ENCODE measurements around the gene PCDHB7. TPM values are rescaled to one million over a fixed set of nuclear protein-coding genes. Genes with fewer than 3 reads are reported as not detected.
A peak's percentile ranks its signal among the peaks of the same experiment; 100 is the strongest.
"Not testable (repeated sequence)": the region's sequence is repeated elsewhere in the genome, so short reads cannot be mapped to it uniquely, and the experiment has no call there.

Gene PCDHB7
- total RNA-seq, 1 donor from 2014 or later = 1.8 TPM

DNA sequence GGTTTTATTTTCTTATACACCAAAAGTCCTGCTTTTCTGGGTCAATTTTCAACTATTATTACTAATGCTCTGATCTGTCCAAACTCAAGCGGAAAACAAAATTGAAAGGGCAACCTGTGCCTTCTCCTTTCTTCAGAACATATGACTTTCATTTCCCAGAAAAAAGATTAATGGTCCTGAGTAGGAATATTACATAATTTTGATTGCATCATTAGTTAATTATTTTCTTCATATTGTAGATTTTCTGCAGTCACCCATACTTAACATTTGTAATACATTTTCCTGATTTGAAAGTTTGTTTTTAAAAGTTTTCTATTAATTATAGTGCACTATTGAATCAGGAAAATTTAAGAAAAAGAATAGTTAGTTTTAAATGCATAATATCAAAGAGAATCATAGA, 3.5 kb downstream of the PCDHB7 start:
- no peak overlapping the region for H3K27ac Mint-ChIP-seq
- no peak for DNase-seq (ENCODE audit: low spot score in 2 of 2, unreplicated experiment in 2 of 2)
- H3K27me3 Mint-ChIP-seq (ENCODE audit: low read depth) = no peaks in the 10 kb centered on the region
- no peak overlapping the region for H3K4me3 Mint-ChIP-seq
- no peaks in the 10 kb centered on the region for H3K4me1 Mint-ChIP-seq
- peaks cover 28% of the 10 kb centered on the region for H3K9me3 Mint-ChIP-seq
- peaks cover 10% of the 10 kb centered on the region for H3K36me3 Mint-ChIP-seq
- TF ChIP-seq, protein P1, sequence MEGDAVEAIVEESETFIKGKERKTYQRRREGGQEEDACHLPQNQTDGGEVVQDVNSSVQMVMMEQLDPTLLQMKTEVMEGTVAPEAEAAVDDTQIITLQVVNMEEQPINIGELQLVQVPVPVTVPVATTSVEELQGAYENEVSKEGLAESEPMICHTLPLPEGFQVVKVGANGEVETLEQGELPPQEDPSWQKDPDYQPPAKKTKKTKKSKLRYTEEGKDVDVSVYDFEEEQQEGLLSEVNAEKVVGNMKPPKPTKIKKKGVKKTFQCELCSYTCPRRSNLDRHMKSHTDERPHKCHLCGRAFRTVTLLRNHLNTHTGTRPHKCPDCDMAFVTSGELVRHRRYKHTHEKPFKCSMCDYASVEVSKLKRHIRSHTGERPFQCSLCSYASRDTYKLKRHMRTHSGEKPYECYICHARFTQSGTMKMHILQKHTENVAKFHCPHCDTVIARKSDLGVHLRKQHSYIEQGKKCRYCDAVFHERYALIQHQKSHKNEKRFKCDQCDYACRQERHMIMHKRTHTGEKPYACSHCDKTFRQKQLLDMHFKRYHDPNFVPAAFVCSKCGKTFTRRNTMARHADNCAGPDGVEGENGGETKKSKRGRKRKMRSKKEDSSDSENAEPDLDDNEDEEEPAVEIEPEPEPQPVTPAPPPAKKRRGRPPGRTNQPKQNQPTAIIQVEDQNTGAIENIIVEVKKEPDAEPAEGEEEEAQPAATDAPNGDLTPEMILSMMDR (IDR thresholded peaks at IDR 0.05; ENCODE audit: unreplicated experiment) = no peak

DNA sequence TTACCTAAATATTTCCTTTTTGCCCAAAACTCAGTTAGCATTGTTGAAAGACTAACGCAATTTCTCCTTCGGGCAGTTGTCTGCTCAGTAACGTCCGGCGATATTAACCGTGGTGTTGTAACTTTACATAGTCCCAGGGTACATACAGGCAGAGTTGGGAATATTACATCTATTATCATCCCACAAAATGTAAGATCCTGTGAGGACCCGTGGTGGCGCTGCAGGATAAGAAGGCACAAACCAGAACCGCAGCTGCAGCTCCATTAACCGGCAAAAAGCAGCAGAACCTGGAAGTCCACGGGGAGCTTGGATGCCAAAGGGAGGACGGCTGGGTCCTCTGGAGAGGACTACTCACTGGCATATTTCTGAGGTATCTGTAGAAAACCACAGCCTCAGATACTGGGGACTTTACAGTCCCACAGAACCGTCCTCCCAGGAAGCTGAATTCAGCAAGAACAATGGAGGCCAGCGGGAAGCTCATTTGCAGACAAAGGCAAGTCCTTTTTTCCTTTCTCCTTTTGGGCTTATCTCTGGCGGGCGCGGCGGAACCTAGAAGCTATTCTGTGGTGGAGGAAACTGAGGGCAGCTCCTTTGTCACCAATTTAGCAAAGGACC, 5.2 kb downstream of the PCDHB7 start, which contains the start of gene PCDHB8:
Gene PCDHB8 (plus strand): TSS at position 214 of the 615 bp plus-strand sequence. CDS start 245 bp downstream, at position 459.
- peaks cover 31% of the 10 kb centered on the region for H3K9me3 Mint-ChIP-seq
- not testable (repeated sequence) for H3K27ac Mint-ChIP-seq; DNase-seq (ENCODE audit: low spot score in 2 of 2, unreplicated experiment in 2 of 2); H3K4me3 Mint-ChIP-seq; H3K4me1 Mint-ChIP-seq; H3K27me3 Mint-ChIP-seq (ENCODE audit: low read depth)
- peaks cover 20% of the 10 kb centered on the region for H3K36me3 Mint-ChIP-seq

DNA sequence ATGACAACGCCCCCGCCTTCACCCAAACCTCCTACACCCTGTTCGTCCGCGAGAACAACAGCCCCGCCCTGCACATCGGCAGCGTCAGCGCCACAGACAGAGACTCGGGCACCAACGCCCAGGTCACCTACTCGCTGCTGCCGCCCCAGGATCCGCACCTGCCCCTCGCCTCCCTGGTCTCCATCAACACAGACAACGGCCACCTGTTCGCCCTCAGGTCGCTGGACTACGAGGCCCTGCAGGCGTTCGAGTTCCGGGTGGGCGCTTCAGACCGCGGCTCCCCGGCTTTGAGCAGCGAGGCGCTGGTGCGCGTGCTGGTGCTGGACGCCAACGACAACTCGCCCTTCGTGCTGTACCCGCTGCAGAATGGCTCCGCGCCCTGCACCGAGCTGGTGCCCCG, 6.9 kb downstream of the PCDHB7 start:
- not testable (repeated sequence) for H3K4me3 Mint-ChIP-seq; H3K4me1 Mint-ChIP-seq; H3K27me3 Mint-ChIP-seq (ENCODE audit: low read depth); DNase-seq (ENCODE audit: low spot score in 2 of 2, unreplicated experiment in 2 of 2); H3K27ac Mint-ChIP-seq
- Mint-ChIP-seq H3K36me3 (peaks cover 24% of the 10 kb centered on the region), H3K9me3 (peaks cover 31% of the 10 kb centered on the region)

DNA sequence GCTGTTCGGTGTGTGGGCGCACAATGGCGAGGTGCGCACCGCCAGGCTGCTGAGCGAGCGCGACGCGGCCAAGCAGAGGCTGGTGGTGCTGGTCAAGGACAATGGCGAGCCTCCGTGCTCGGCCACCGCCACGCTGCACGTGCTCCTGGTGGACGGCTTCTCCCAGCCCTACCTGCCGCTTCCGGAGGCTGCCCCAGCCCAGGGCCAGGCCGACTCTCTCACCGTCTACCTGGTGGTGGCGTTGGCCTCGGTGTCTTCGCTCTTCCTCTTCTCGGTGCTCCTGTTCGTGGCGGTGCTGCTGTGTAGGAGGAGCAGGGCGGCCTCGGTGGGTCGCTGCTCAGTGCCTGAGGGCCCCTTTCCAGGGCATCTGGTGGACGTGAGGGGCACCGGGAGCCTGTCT, 7.4 kb downstream of the PCDHB7 start:
- H3K4me3 Mint-ChIP-seq; H3K27ac Mint-ChIP-seq; H3K27me3 Mint-ChIP-seq (ENCODE audit: low read depth); H3K4me1 Mint-ChIP-seq; DNase-seq (ENCODE audit: low spot score in 2 of 2, unreplicated experiment in 2 of 2): not testable (repeated sequence)
- Mint-ChIP-seq H3K9me3 (peaks cover 35% of the 10 kb centered on the region), H3K36me3 (peaks cover 30% of the 10 kb centered on the region)

DNA sequence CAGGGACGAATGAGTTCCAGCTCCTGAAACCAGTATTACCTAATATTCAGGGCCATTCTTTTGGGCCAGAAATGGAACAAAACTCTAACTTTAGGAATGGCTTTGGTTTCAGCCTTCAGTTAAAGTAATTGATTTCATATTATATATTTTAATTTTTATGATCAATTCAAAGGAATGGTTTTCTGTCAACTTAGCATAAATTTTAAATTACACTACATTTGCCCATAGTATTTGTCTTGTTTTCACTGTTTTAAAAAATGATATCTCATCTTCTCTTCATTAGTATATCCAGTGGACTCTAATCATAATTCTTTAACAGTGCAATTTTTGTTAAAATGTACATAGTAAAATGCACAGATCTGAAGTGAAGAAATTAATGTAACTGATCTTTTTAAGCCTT, 7.9 kb downstream of the PCDHB7 start:
- Mint-ChIP-seq H3K27ac (no peak overlapping the region), H3K4me3 (no peak overlapping the region), H3K27me3 (ENCODE audit: low read depth) (no peaks in the 10 kb centered on the region), H3K9me3 (peaks cover 40% of the 10 kb centered on the region), H3K4me1 (no peaks in the 10 kb centered on the region), H3K36me3 (peaks cover 34% of the 10 kb centered on the region)
- TF ChIP-seq, protein P1 (IDR thresholded peaks at IDR 0.05; ENCODE audit: unreplicated experiment) = no peak
- no peak for DNase-seq (ENCODE audit: low spot score in 2 of 2, unreplicated experiment in 2 of 2)

DNA sequence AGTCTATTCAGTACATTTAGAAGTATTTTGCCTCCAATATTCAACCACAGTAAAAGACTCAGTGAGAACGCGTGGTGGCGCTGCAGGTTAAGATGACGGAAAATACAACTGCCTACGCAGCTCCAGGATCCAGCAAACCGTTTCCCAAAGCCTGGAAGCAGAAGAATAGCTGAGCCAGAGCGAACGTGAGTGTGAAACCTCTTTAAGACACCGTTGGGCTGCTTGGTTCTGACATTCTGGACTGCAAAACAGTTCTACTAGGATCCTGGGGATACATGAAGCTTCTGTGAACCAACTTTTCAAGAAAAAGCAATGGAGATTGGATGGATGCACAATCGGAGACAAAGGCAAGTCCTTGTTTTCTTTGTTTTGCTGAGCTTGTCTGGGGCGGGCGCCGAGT, 9.8 kb downstream of the PCDHB7 start, which contains the start of gene PCDHB16:
Gene PCDHB16 (plus strand): TSS at position 140 of the 400 bp plus-strand sequence. CDS start 173 bp downstream, at position 313.
- H3K27me3 Mint-ChIP-seq (ENCODE audit: low read depth) = no peaks in the 10 kb centered on the region
- TF ChIP-seq, protein P1 (IDR thresholded peaks at IDR 0.05; ENCODE audit: unreplicated experiment) = no peak
- DNase-seq (ENCODE audit: low spot score in 2 of 2, unreplicated experiment in 2 of 2) = peak; percentile 46 to 70
- peak within 1 kb of the TSS; percentile 95 for H3K27ac Mint-ChIP-seq
- peaks cover 53% of the 10 kb centered on the region for H3K9me3 Mint-ChIP-seq
- no peaks in the 10 kb centered on the region for H3K4me1 Mint-ChIP-seq
- peaks cover 48% of the 10 kb centered on the region for H3K36me3 Mint-ChIP-seq
- peak within 1 kb of the TSS; percentile 88 for H3K4me3 Mint-ChIP-seq

DNA sequence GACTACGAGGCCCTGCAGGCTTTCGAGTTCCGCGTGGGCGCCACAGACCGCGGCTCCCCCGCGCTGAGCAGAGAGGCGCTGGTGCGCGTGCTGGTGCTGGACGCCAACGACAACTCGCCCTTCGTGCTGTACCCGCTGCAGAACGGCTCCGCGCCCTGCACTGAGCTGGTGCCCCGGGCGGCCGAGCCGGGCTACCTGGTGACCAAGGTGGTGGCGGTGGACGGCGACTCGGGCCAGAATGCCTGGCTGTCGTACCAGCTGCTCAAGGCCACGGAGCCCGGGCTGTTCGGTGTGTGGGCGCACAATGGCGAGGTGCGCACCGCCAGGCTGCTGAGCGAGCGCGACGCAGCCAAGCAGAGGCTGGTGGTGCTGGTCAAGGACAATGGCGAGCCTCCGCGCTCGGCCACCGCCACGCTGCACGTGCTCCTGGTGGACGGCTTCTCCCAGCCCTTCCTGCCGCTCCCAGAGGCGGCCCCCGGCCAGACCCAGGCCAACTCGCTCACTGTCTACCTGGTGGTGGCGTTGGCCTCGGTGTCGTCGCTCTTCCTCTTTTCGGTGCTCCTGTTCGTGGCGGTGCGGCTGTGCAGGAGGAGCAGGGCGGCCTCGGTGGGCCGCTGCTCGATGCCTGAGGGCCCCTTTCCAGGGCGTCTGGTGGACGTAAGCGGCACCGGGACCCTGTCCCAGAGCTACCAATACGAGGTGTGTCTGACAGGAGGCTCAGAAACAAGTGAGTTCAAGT, 11.8 kb downstream of the PCDHB7 start:
- H3K36me3 Mint-ChIP-seq = peaks cover 59% of the 10 kb centered on the region
- H3K9me3 Mint-ChIP-seq = peaks cover 64% of the 10 kb centered on the region
- not testable (repeated sequence) for H3K4me1 Mint-ChIP-seq; H3K27ac Mint-ChIP-seq; DNase-seq (ENCODE audit: low spot score in 2 of 2, unreplicated experiment in 2 of 2); H3K27me3 Mint-ChIP-seq (ENCODE audit: low read depth)
- peak overlapping the region; percentile 41 for H3K4me3 Mint-ChIP-seq
